ENCODE results near the gene RFX2. TPM values are rescaled to one million over a fixed set of nuclear protein-coding genes. Genes with fewer than 3 reads are reported as not detected.
A peak's percentile ranks its signal among the peaks of the same experiment; 100 is the strongest.

The RFX2 gene
- total and polyA plus RNA-seq, 9 of the 15 experiments (the other 6 are each of a cell fraction or from before 2014, with no cell fraction given), result 3.6 to 18.7 (median 8.7) TPM

DNA sequence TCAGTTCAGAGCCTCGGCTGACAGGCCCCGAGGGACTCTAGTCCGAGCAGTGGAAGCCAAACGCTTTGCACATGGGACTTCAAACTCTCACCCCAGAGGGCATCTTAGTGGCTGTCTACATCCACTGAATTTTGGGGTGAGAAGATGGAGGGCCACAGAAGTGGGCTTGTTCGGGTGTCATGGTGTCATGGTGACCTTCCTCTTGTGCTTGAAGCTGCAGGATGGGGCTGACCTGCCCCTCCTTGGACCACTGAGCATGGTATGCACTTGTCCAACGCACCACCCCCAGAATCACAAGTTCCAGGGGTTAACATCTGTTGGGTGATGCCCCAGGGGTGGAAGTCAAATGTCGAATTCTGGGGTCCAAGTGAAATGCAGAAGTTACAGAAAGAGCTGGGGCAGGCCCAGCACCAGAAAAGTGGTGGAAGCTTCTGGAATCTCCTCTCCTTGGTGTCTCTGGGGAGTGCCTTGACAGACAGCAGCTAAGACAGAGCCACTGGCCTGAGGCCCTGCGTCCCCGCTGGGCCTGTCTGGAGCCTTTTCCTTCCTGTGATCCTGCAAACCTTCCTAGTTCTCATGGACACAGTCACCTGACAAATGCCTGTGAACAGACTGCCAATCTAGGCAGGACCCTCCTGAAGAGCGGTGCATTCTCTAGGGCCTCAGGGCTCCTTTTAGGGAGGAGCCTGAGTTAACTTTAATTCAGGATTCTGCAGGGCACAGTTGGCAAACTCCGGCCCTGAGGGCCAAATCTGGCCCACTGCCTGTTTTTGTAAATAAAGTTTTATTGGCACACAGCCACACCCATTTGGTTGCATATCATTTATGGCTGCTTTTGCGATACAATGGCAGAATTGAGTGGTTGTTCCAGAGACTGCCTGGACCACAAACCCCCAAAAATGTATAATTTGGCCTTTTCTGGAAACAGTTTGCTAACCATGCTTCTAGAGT lies 67.2 kb downstream of the RFX2 start:
- Histone ChIP-seq H3K4me1 (replicated peaks in 1 of 2; ENCODE audit: control insufficient read depth in 2 of 2, insufficient read depth in 2 of 2, low read length in 2 of 2) (peaks cover 0 to 8% of the 10 kb centered on the region in 2 experiments; a peak in 1 of 5 replicates), H3K79me2 (ENCODE audit: control insufficient read depth, insufficient read depth, low read length) (no peaks in the 10 kb centered on the region), H2AFZ (ENCODE audit: low read depth, low read length) (no peak overlapping the region), H3K36me3 (ENCODE audit: control insufficient read depth, insufficient read depth, low read length) (no peaks in the 10 kb centered on the region), H4K20me1 (replicated peaks; ENCODE audit: control insufficient read depth, insufficient read depth, low read length) (no peaks in the 10 kb centered on the region), H3K9me3 (replicated peaks; ENCODE audit: control insufficient read depth, insufficient read depth, low read depth, low read length) (no peaks in the 10 kb centered on the region), H3K9ac (ENCODE audit: insufficient read depth in 1 of 2, low read depth in 2 of 2, low read length in 2 of 2) (no peak overlapping the region), H3K4me3 (no peak overlapping the region), H3K4me2 (ENCODE audit: insufficient read depth, low read length) (no peak overlapping the region), H3K9me1 (ENCODE audit: control insufficient read depth, insufficient read depth, low read length) (no peaks in the 10 kb centered on the region), H3K27ac (ENCODE audit: extremely low read depth, low read depth, low read length) (no peak overlapping the region), H3K27me3 (ENCODE audit: control insufficient read depth in 2 of 2, insufficient read depth in 2 of 2, low read length in 2 of 2) (no peaks in the 10 kb centered on the region)
- FAIRE-seq, result no peak
- ChIA-PET CTCF (ENCODE audit: low intra/inter-chr PET ratio) (no interaction called here), POLR2A (interaction anchor here (0.7 to 1.4 kb wide), 2 partner anchors 8 to 82 kb away, joined by 4 read pairs; no protein-coding TSS in a partner anchor)
- intact Hi-C loops (cut with micrococcal nuclease) (loop anchor here (10.0 kb wide), 1 partner anchor 822 kb away; no protein-coding TSS in a partner anchor), in situ Hi-C loops (cut with MboI) (no loop called here)
- no peak for DNase-seq (ENCODE audit: extremely low read depth in 1 of 4, low spot score in 3 of 4)
- WGBS (ENCODE audit: insufficient coverage, low coverage, missing lambda C conversion rate), result 76% methylated on average over 12 of the region's 12 CpGs
- no peak for ATAC-seq
- no TSS peak for BruUV-seq (replicated peaks)
- TF ChIP-seq ZMIZ1 (IDR thresholded peaks at IDR 0.05; ENCODE audit: low read depth in 2 of 2, low read length in 2 of 2) (no peak), SMAD2 (IDR thresholded peaks at IDR 0.05; ENCODE audit: low read depth, low read length) (no peak), ZNF668 (CRISPR knock-in tag; IDR thresholded peaks at IDR 0.05) (no peak), KAT2B (IDR thresholded peaks at IDR 0.05; ENCODE audit: low read depth, low read length) (no peak), PKNOX1 (IDR thresholded peaks at IDR 0.05) (no peak), NFIC (IDR thresholded peaks at IDR 0.05) (peak; percentile 62), MYBL2 (IDR thresholded peaks at IDR 0.05; ENCODE audit: low read depth) (no peak), MYBL2 (CRISPR knock-in tag; IDR thresholded peaks at IDR 0.05; ENCODE audit: borderline replicate concordance) (no peak), KLF6 (CRISPR knock-in tag; IDR thresholded peaks at IDR 0.05; ENCODE audit: borderline replicate concordance) (no peak)
- TF ChIP-seq, protein P1, sequence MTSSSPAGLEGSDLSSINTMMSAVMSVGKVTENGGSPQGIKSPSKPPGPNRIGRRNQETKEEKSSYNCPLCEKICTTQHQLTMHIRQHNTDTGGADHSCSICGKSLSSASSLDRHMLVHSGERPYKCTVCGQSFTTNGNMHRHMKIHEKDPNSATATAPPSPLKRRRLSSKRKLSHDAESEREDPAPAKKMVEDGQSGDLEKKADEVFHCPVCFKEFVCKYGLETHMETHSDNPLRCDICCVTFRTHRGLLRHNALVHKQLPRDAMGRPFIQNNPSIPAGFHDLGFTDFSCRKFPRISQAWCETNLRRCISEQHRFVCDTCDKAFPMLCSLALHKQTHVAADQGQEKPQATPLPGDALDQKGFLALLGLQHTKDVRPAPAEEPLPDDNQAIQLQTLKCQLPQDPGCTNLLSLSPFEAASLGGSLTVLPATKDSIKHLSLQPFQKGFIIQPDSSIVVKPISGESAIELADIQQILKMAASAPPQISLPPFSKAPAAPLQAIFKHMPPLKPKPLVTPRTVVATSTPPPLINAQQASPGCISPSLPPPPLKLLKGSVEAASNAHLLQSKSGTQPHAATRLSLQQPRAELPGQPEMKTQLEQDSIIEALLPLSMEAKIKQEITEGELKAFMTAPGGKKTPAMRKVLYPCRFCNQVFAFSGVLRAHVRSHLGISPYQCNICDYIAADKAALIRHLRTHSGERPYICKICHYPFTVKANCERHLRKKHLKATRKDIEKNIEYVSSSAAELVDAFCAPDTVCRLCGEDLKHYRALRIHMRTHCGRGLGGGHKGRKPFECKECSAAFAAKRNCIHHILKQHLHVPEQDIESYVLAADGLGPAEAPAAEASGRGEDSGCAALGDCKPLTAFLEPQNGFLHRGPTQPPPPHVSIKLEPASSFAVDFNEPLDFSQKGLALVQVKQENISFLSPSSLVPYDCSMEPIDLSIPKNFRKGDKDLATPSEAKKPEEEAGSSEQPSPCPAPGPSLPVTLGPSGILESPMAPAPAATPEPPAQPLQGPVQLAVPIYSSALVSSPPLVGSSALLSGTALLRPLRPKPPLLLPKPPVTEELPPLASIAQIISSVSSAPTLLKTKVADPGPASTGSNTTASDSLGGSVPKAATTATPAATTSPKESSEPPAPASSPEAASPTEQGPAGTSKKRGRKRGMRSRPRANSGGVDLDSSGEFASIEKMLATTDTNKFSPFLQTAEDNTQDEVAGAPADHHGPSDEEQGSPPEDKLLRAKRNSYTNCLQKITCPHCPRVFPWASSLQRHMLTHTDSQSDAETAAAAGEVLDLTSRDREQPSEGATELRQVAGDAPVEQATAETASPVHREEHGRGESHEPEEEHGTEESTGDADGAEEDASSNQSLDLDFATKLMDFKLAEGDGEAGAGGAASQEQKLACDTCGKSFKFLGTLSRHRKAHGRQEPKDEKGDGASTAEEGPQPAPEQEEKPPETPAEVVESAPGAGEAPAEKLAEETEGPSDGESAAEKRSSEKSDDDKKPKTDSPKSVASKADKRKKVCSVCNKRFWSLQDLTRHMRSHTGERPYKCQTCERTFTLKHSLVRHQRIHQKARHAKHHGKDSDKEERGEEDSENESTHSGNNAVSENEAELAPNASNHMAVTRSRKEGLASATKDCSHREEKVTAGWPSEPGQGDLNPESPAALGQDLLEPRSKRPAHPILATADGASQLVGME (CRISPR knock-in tag; IDR thresholded peaks at IDR 0.05), result no peak
